EH (cell line): ENCODE data around the gene PPP2R3B.

Experiments
- DNase-seq: peaks from one replicate; pipeline ENCODE4 v3.0.0-alpha.2; 2015; ENCODE audit warnings: low read depth

PPP2R3B gene

GRCh38 chrX:298993-299392 lies 87.7 kb downstream of the PPP2R3B start:
- DNase-seq = no peak

- no peak for DNase-seq
These were observed 91.6 kb downstream of the PPP2R3B start for GRCh38 chrX:295136-295535.

- DNase-seq = no peak
These were observed 93.5 kb downstream of the PPP2R3B start for GRCh38 chrX:292900-293897.

GRCh38 chrX:291411-291901 lies 95.3 kb downstream of the PPP2R3B start:
- DNase-seq = no peak

GRCh38 chrX:290476-291166 lies 96.1 kb downstream of the PPP2R3B start:
- DNase-seq = no peak

- DNase-seq = no peak
These were observed 98.1 kb downstream of the PPP2R3B start for GRCh38 chrX:288561-288991.

- DNase-seq = no peak
These were observed 99.0 kb downstream of the PPP2R3B start for GRCh38 chrX:287670-288069.

- DNase-seq = no peak
These were observed 101.5 kb downstream of the PPP2R3B start for GRCh38 chrX:285076-285677.
